Neuron (in vitro differentiated cells): ENCODE measurements around the gene CCDC142.
"Not testable (repeated sequence)": the region's sequence is repeated elsewhere in the genome, so short reads cannot be mapped to it uniquely, and the experiment has no call there.

Experiments used
- H2AFZ ChIP-seq: one replicate; pipeline ENCODE4 v1.6.1; 2013; ENCODE audit warnings: low read depth, mild to moderate bottlenecking, inconsistent platforms, low read length, moderate library complexity
- H3K27me3 ChIP-seq: one replicate; pipeline ENCODE4 v1.6.1; 2013; ENCODE audit warnings: low read length; ENCODE audit not compliant: insufficient read depth
- H3K36me3 ChIP-seq: one replicate; pipeline ENCODE4 v1.6.1; 2013; ENCODE audit warnings: low read length; ENCODE audit not compliant: insufficient read depth
- H3K4me1 ChIP-seq: one replicate; pipeline ENCODE4 v1.6.1; 2013; ENCODE audit warnings: low read length; ENCODE audit not compliant: insufficient read depth
- H3K4me3 ChIP-seq: 2 replicates; pipeline ENCODE4 v1.5.1; 2013; ENCODE audit warnings: mild to moderate bottlenecking, low read length, moderate library complexity
- H3K9me3 ChIP-seq: one replicate; pipeline ENCODE4 v1.6.1; 2013; ENCODE audit warnings: low read length

CCDC142 gene

GRCh38 chr2:74460187-74460586, 22.6 kb downstream of the CCDC142 start:
- Histone ChIP-seq H3K4me1 (peaks cover 40% of the 10 kb centered on the region), H3K36me3 (peaks cover 29% of the 10 kb centered on the region)
- H2AFZ ChIP-seq, H3K27me3 ChIP-seq, H3K4me3 ChIP-seq, H3K9me3 ChIP-seq: not testable (repeated sequence)

GRCh38 chr2:74459503-74460118, 23.2 kb downstream of the CCDC142 start:
- Histone ChIP-seq H3K4me1 (peaks cover 40% of the 10 kb centered on the region), H3K36me3 (peaks cover 29% of the 10 kb centered on the region), H3K4me3 (peak overlapping the region; percentile 84)
- not testable (repeated sequence) for H2AFZ ChIP-seq, H3K27me3 ChIP-seq, H3K9me3 ChIP-seq

GRCh38 chr2:74458938-74459363, 23.8 kb downstream of the CCDC142 start:
- H3K4me1 ChIP-seq, result peaks cover 34% of the 10 kb centered on the region
- peaks cover 29% of the 10 kb centered on the region for H3K36me3 ChIP-seq
- H3K4me3 ChIP-seq, result peak overlapping the region; percentile 84
- no peak overlapping the region for H2AFZ ChIP-seq
- no peaks in the 10 kb centered on the region for H3K27me3 ChIP-seq
- no peaks in the 10 kb centered on the region for H3K9me3 ChIP-seq

GRCh38 chr2:74458132-74458937, 24.5 kb downstream of the CCDC142 start, which contains the start of gene WBP1:
WBP1 (plus strand) TSS chr2:74458438; CDS start chr2:74458603, 165 bp downstream.
- H3K4me1 ChIP-seq, result peaks cover 33% of the 10 kb centered on the region
- H3K27me3 ChIP-seq, result no peaks in the 10 kb centered on the region
- H3K36me3 ChIP-seq, result peaks cover 29% of the 10 kb centered on the region
- peak within 1 kb of the TSS; percentile 70 for H2AFZ ChIP-seq
- peak within 1 kb of the TSS; percentile 84 for H3K4me3 ChIP-seq
- H3K9me3 ChIP-seq, result no peaks in the 10 kb centered on the region

- no peaks in the 10 kb centered on the region for H3K9me3 ChIP-seq
- H3K4me3 ChIP-seq, result peak overlapping the region; percentile 84
- peaks cover 25% of the 10 kb centered on the region for H3K36me3 ChIP-seq
- H3K4me1 ChIP-seq, result peaks cover 33% of the 10 kb centered on the region
- H2AFZ ChIP-seq, result peak overlapping the region; percentile 70
- no peaks in the 10 kb centered on the region for H3K27me3 ChIP-seq
Measured at GRCh38 chr2:74457549-74458131, 25.2 kb downstream of the CCDC142 start.

- H3K36me3 ChIP-seq, result peaks cover 20% of the 10 kb centered on the region
- peak overlapping the region; percentile 84 for H3K4me3 ChIP-seq
- peak overlapping the region; percentile 70 for H2AFZ ChIP-seq
- H3K27me3 ChIP-seq, result no peaks in the 10 kb centered on the region
- H3K4me1 ChIP-seq, result peaks cover 33% of the 10 kb centered on the region
- H3K9me3 ChIP-seq, result no peaks in the 10 kb centered on the region
Measured at GRCh38 chr2:74457129-74457548, 25.7 kb downstream of the CCDC142 start.

GRCh38 chr2:74454654-74455511, 27.9 kb downstream of the CCDC142 start, which contains the start of gene INO80B:
INO80B (plus strand) TSS chr2:74455087; CDS start chr2:74455117, 30 bp downstream.
- peaks cover 4% of the 10 kb centered on the region for H3K36me3 ChIP-seq
- H3K9me3 ChIP-seq, result no peaks in the 10 kb centered on the region
- no peaks in the 10 kb centered on the region for H3K27me3 ChIP-seq
- peaks cover 33% of the 10 kb centered on the region for H3K4me1 ChIP-seq
- H2AFZ ChIP-seq, result peak within 1 kb of the TSS; percentile 85
- H3K4me3 ChIP-seq, result peak within 1 kb of the TSS; percentile 52

- no peak overlapping the region for H2AFZ ChIP-seq
- no peak overlapping the region for H3K4me3 ChIP-seq
- peaks cover 8% of the 10 kb centered on the region for H3K27me3 ChIP-seq
- H3K9me3 ChIP-seq, result no peaks in the 10 kb centered on the region
- H3K4me1 ChIP-seq, result peaks cover 5% of the 10 kb centered on the region
- no peaks in the 10 kb centered on the region for H3K36me3 ChIP-seq
Measured at GRCh38 chr2:74450570-74451190, 32.1 kb downstream of the CCDC142 start.

- Histone ChIP-seq H3K4me1 (no peaks in the 10 kb centered on the region), H3K9me3 (no peaks in the 10 kb centered on the region), H3K27me3 (peaks cover 8% of the 10 kb centered on the region), H2AFZ (no peak overlapping the region), H3K4me3 (no peak overlapping the region), H3K36me3 (no peaks in the 10 kb centered on the region)
Measured at GRCh38 chr2:74448771-74449170, 34.0 kb downstream of the CCDC142 start.

- no peak overlapping the region for H2AFZ ChIP-seq
- no peaks in the 10 kb centered on the region for H3K36me3 ChIP-seq
- peaks cover 8% of the 10 kb centered on the region for H3K27me3 ChIP-seq
- no peaks in the 10 kb centered on the region for H3K4me1 ChIP-seq
- H3K4me3 ChIP-seq, result no peak overlapping the region
- no peaks in the 10 kb centered on the region for H3K9me3 ChIP-seq
Measured at GRCh38 chr2:74447230-74447999, 35.4 kb downstream of the CCDC142 start.

GRCh38 chr2:74444498-74445318, 38.1 kb downstream of the CCDC142 start:
- peaks cover 8% of the 10 kb centered on the region for H3K27me3 ChIP-seq
- peaks cover 6% of the 10 kb centered on the region for H3K4me1 ChIP-seq
- no peaks in the 10 kb centered on the region for H3K36me3 ChIP-seq
- no peak overlapping the region for H3K4me3 ChIP-seq
- H2AFZ ChIP-seq, result no peak overlapping the region
- H3K9me3 ChIP-seq, result no peaks in the 10 kb centered on the region
